NCI-H1417 (cell line): Measurements from ENCODE around the gene DCDC2C.
A peak's percentile ranks its signal among the peaks of the same experiment; 100 is the strongest.

Experiments used
- DNase-seq, 3 experiments: peaks; one replicate each; lab custom pipeline; 2025; lab: John Stamatoyannopoulos, UW

The DCDC2C gene

GRCh38 chr2:3672861-3673678, 30.3 kb upstream of the DCDC2C start:
- peak in 1 of 3 experiments; percentile 17 for DNase-seq

GRCh38 chr2:3674066-3674845, 29.1 kb upstream of the DCDC2C start:
- DNase-seq: no peak

- no peak for DNase-seq
Measured at GRCh38 chr2:3675687-3676086, 27.7 kb upstream of the DCDC2C start.

GRCh38 chr2:3677436-3677835, 25.9 kb upstream of the DCDC2C start:
- DNase-seq: no peak

- no peak for DNase-seq
Measured at GRCh38 chr2:3678212-3678611, 25.2 kb upstream of the DCDC2C start.

- no peak for DNase-seq
Measured at GRCh38 chr2:3679180-3679579, 24.2 kb upstream of the DCDC2C start.

- DNase-seq: no peak
Measured at GRCh38 chr2:3679616-3680393, 23.6 kb upstream of the DCDC2C start.

- no peak for DNase-seq
Measured at GRCh38 chr2:3680548-3681345, 22.6 kb upstream of the DCDC2C start.

GRCh38 chr2:3681625-3682024, 21.8 kb upstream of the DCDC2C start:
- no peak for DNase-seq

GRCh38 chr2:3682811-3683210, 20.6 kb upstream of the DCDC2C start:
- no peak for DNase-seq

- peak in 1 of 3 experiments; percentile 40 for DNase-seq
Measured at GRCh38 chr2:3683748-3684454, 19.5 kb upstream of the DCDC2C start.

- peak in 1 of 3 experiments; percentile 28 for DNase-seq
Measured at GRCh38 chr2:3689998-3690748, 13.2 kb upstream of the DCDC2C start.

GRCh38 chr2:3692375-3692774, 11.0 kb upstream of the DCDC2C start:
- DNase-seq: peak; percentile 38 to 80 (median 47)

- DNase-seq: no peak
Measured at GRCh38 chr2:3696545-3696944, 6.8 kb upstream of the DCDC2C start.

- DNase-seq: no peak
Measured at GRCh38 chr2:3701071-3701470, 2.3 kb upstream of the DCDC2C start.

GRCh38 chr2:3703757-3704355, 481 bp downstream of the DCDC2C start:
- DNase-seq: peak; percentile 22 to 41 (median 36)

- DNase-seq: peak in 1 of 3 experiments; percentile 23
Measured at GRCh38 chr2:3704692-3705091, 1.3 kb downstream of the DCDC2C start.

- DNase-seq: no peak
Measured at GRCh38 chr2:3705782-3706181, 2.4 kb downstream of the DCDC2C start.

GRCh38 chr2:3706892-3707291, 3.5 kb downstream of the DCDC2C start:
- DNase-seq: no peak

- no peak for DNase-seq
Measured at GRCh38 chr2:3708576-3708975, 5.2 kb downstream of the DCDC2C start.
